GM18861 (cell line): Measurements from ENCODE around the gene GAGE10.
"Not testable (repeated sequence)": the region's sequence is repeated elsewhere in the genome, so short reads cannot be mapped to it uniquely, and the experiment has no call there.

Experiments
- ATAC-seq: cut with Tn5 transposase; IDR thresholded peaks from one replicate; pipeline ENCODE4 v1.9.1; 2021; ENCODE audit not compliant: unreplicated experiment

GAGE10 gene

GRCh38 chrX:49276207-49276606 is 27.2 kb upstream of the GAGE10 start:
- no peak for ATAC-seq

GRCh38 chrX:49276671-49277534 is 26.5 kb upstream of the GAGE10 start:
- ATAC-seq: no peak

- no peak for ATAC-seq
These were observed 26.0 kb upstream of the GAGE10 start for GRCh38 chrX:49277535-49277830.

GRCh38 chrX:49278081-49278480 is 25.4 kb upstream of the GAGE10 start:
- no peak for ATAC-seq

GRCh38 chrX:49282647-49283011 is 20.8 kb upstream of the GAGE10 start:
- no peak for ATAC-seq

- no peak for ATAC-seq
These were observed 19.2 kb upstream of the GAGE10 start for GRCh38 chrX:49284212-49284611.

- no peak for ATAC-seq
These were observed 17.3 kb upstream of the GAGE10 start for GRCh38 chrX:49286136-49286535.

- no peak for ATAC-seq
These were observed 16.9 kb upstream of the GAGE10 start for GRCh38 chrX:49286581-49286980.

GRCh38 chrX:49287665-49288064 is 15.8 kb upstream of the GAGE10 start:
- ATAC-seq: no peak

- ATAC-seq: no peak
These were observed 13.2 kb upstream of the GAGE10 start for GRCh38 chrX:49290215-49290614.

GRCh38 chrX:49291615-49292337 is 11.7 kb upstream of the GAGE10 start:
- no peak for ATAC-seq

GRCh38 chrX:49292400-49293362 is 10.8 kb upstream of the GAGE10 start:
- no peak for ATAC-seq

- not testable (repeated sequence) for ATAC-seq
These were observed 4.2 kb upstream of the GAGE10 start for GRCh38 chrX:49299293-49299692.

- no peak for ATAC-seq
These were observed 2.7 kb upstream of the GAGE10 start for GRCh38 chrX:49300703-49301102.

GRCh38 chrX:49307775-49308174 is 4.3 kb downstream of the GAGE10 start:
- ATAC-seq: not testable (repeated sequence)

- ATAC-seq: no peak
These were observed 5.3 kb downstream of the GAGE10 start for GRCh38 chrX:49308604-49309269.

GRCh38 chrX:49309401-49309981 is 6.0 kb downstream of the GAGE10 start:
- no peak for ATAC-seq

GRCh38 chrX:49310371-49310770 is 6.9 kb downstream of the GAGE10 start:
- ATAC-seq: no peak

- ATAC-seq: no peak
These were observed 8.7 kb downstream of the GAGE10 start for GRCh38 chrX:49312176-49312575.

GRCh38 chrX:49316085-49316484 is 12.6 kb downstream of the GAGE10 start:
- ATAC-seq: no peak
